ENCODE measurements around the gene ZNF391. TPM values are rescaled to one million over a fixed set of nuclear protein-coding genes. Genes with fewer than 3 reads are reported as not detected.
A peak's percentile ranks its signal among the peaks of the same experiment; 100 is the strongest.
"Not testable (repeated sequence)": the region's sequence is repeated elsewhere in the genome, so short reads cannot be mapped to it uniquely, and the experiment has no call there.

ZNF391 gene
- total and polyA plus RNA-seq, 4 donors: 5.2 to 9.3 (median 7.4) TPM

- DNase-seq (ENCODE audit: low read depth in 4 of 6, low spot score in 6 of 6): no peak
- no CpG with 5 or more reads among the region's 2 CpGs for WGBS (ENCODE audit: insufficient coverage)
- no peaks in the 10 kb centered on the region for H3K27me3 ChIP-seq (ENCODE audit: control insufficient read depth, insufficient read depth, low read length)
- no peaks in the 10 kb centered on the region for H3K9me3 ChIP-seq (ENCODE audit: control insufficient read depth, insufficient read depth, low read length)
- H3K4me3 ChIP-seq (ENCODE audit: low read depth, low read length): no peak overlapping the region
- no peak overlapping the region for H3K27ac ChIP-seq (ENCODE audit: low read depth, low read length)
- H3K4me1 ChIP-seq (ENCODE audit: control insufficient read depth, insufficient read depth, low read length): no peaks in the 10 kb centered on the region
- H3K36me3 ChIP-seq (ENCODE audit: control insufficient read depth, insufficient read depth, low read length): no peaks in the 10 kb centered on the region
Observed at GRCh38 chr6:27415898-27416297, 27.3 kb downstream of the ZNF391 start.

GRCh38 chr6:27419363-27419762 lies 30.8 kb downstream of the ZNF391 start:
- Histone ChIP-seq H3K27me3 (ENCODE audit: control insufficient read depth, insufficient read depth, low read length) (no peaks in the 10 kb centered on the region), H3K4me3 (ENCODE audit: low read depth, low read length) (no peak overlapping the region), H3K4me1 (ENCODE audit: control insufficient read depth, insufficient read depth, low read length) (no peaks in the 10 kb centered on the region), H3K36me3 (ENCODE audit: control insufficient read depth, insufficient read depth, low read length) (no peaks in the 10 kb centered on the region), H3K27ac (ENCODE audit: low read depth, low read length) (no peak overlapping the region), H3K9me3 (ENCODE audit: control insufficient read depth, insufficient read depth, low read length) (no peaks in the 10 kb centered on the region)
- DNase-seq (ENCODE audit: low read depth in 4 of 6, low spot score in 6 of 6): no peak

GRCh38 chr6:27422651-27423332 lies 34.2 kb downstream of the ZNF391 start:
- peak overlapping the region; percentile 12 for H3K4me3 ChIP-seq (ENCODE audit: low read depth, low read length)
- H3K27ac ChIP-seq (ENCODE audit: low read depth, low read length): no peak overlapping the region
- H3K4me1 ChIP-seq (ENCODE audit: control insufficient read depth, insufficient read depth, low read length): no peaks in the 10 kb centered on the region
- DNase-seq (ENCODE audit: low read depth in 4 of 6, low spot score in 6 of 6): peak in 4 of 6 donors; percentile 13 to 80 (median 41)
- H3K27me3 ChIP-seq (ENCODE audit: control insufficient read depth, insufficient read depth, low read length): no peaks in the 10 kb centered on the region
- no peaks in the 10 kb centered on the region for H3K36me3 ChIP-seq (ENCODE audit: control insufficient read depth, insufficient read depth, low read length)
- H3K9me3 ChIP-seq (ENCODE audit: control insufficient read depth, insufficient read depth, low read length): no peaks in the 10 kb centered on the region
- WGBS (ENCODE audit: insufficient coverage): 58% methylated on average over 25 of the region's 32 CpGs

- not testable (repeated sequence) for H3K27me3 ChIP-seq (ENCODE audit: control insufficient read depth, insufficient read depth, low read length); H3K9me3 ChIP-seq (ENCODE audit: control insufficient read depth, insufficient read depth, low read length); H3K36me3 ChIP-seq (ENCODE audit: control insufficient read depth, insufficient read depth, low read length); H3K4me1 ChIP-seq (ENCODE audit: control insufficient read depth, insufficient read depth, low read length); H3K27ac ChIP-seq (ENCODE audit: low read depth, low read length); H3K4me3 ChIP-seq (ENCODE audit: low read depth, low read length); DNase-seq (ENCODE audit: low read depth in 4 of 6, low spot score in 6 of 6)
- WGBS (ENCODE audit: insufficient coverage): 85% methylated on average over 32 of the region's 36 CpGs
Observed at GRCh38 chr6:27424851-27425250, 36.3 kb downstream of the ZNF391 start.

- no peaks in the 10 kb centered on the region for H3K4me1 ChIP-seq (ENCODE audit: control insufficient read depth, insufficient read depth, low read length)
- H3K9me3 ChIP-seq (ENCODE audit: control insufficient read depth, insufficient read depth, low read length): no peaks in the 10 kb centered on the region
- 83% methylated on average over 4 of the region's 4 CpGs for WGBS (ENCODE audit: insufficient coverage)
- DNase-seq (ENCODE audit: low read depth in 4 of 6, low spot score in 6 of 6): no peak
- no peak overlapping the region for H3K27ac ChIP-seq (ENCODE audit: low read depth, low read length)
- no peaks in the 10 kb centered on the region for H3K36me3 ChIP-seq (ENCODE audit: control insufficient read depth, insufficient read depth, low read length)
- no peaks in the 10 kb centered on the region for H3K27me3 ChIP-seq (ENCODE audit: control insufficient read depth, insufficient read depth, low read length)
- H3K4me3 ChIP-seq (ENCODE audit: low read depth, low read length): no peak overlapping the region
Observed at GRCh38 chr6:27426045-27426620, 37.6 kb downstream of the ZNF391 start.

GRCh38 chr6:27428502-27428901 lies 39.9 kb downstream of the ZNF391 start:
- Histone ChIP-seq H3K9me3 (ENCODE audit: control insufficient read depth, insufficient read depth, low read length) (no peaks in the 10 kb centered on the region), H3K4me1 (ENCODE audit: control insufficient read depth, insufficient read depth, low read length) (no peaks in the 10 kb centered on the region), H3K4me3 (ENCODE audit: low read depth, low read length) (no peak overlapping the region), H3K27me3 (ENCODE audit: control insufficient read depth, insufficient read depth, low read length) (no peaks in the 10 kb centered on the region), H3K27ac (ENCODE audit: low read depth, low read length) (no peak overlapping the region), H3K36me3 (ENCODE audit: control insufficient read depth, insufficient read depth, low read length) (no peaks in the 10 kb centered on the region)
- DNase-seq (ENCODE audit: low read depth in 4 of 6, low spot score in 6 of 6): no peak
- WGBS (ENCODE audit: insufficient coverage): no CpG with 5 or more reads among the region's 4 CpGs

- no peaks in the 10 kb centered on the region for H3K9me3 ChIP-seq (ENCODE audit: control insufficient read depth, insufficient read depth, low read length)
- no peak for DNase-seq (ENCODE audit: low read depth in 4 of 6, low spot score in 6 of 6)
- no peaks in the 10 kb centered on the region for H3K4me1 ChIP-seq (ENCODE audit: control insufficient read depth, insufficient read depth, low read length)
- no peak overlapping the region for H3K4me3 ChIP-seq (ENCODE audit: low read depth, low read length)
- no peaks in the 10 kb centered on the region for H3K27me3 ChIP-seq (ENCODE audit: control insufficient read depth, insufficient read depth, low read length)
- WGBS (ENCODE audit: insufficient coverage): 70% methylated on average over 1 of the region's 2 CpGs
- H3K27ac ChIP-seq (ENCODE audit: low read depth, low read length): no peak overlapping the region
- no peaks in the 10 kb centered on the region for H3K36me3 ChIP-seq (ENCODE audit: control insufficient read depth, insufficient read depth, low read length)
Observed at GRCh38 chr6:27428966-27429365, 40.4 kb downstream of the ZNF391 start.

- no CpG with 5 or more reads among the region's 1 CpG for WGBS (ENCODE audit: insufficient coverage)
- Histone ChIP-seq H3K27ac (ENCODE audit: low read depth, low read length) (no peak overlapping the region), H3K4me1 (ENCODE audit: control insufficient read depth, insufficient read depth, low read length) (no peaks in the 10 kb centered on the region)
Observed at GRCh38 chr6:27433714-27434113, 45.2 kb downstream of the ZNF391 start.

GRCh38 chr6:27439371-27439770 lies 50.8 kb downstream of the ZNF391 start:
- no peak overlapping the region for H3K27ac ChIP-seq (ENCODE audit: low read depth, low read length)
- no peaks in the 10 kb centered on the region for H3K4me1 ChIP-seq (ENCODE audit: control insufficient read depth, insufficient read depth, low read length)
- DNase-seq (ENCODE audit: low read depth in 4 of 6, low spot score in 6 of 6): no peak
- H3K36me3 ChIP-seq (ENCODE audit: control insufficient read depth, insufficient read depth, low read length): no peaks in the 10 kb centered on the region
- no peaks in the 10 kb centered on the region for H3K9me3 ChIP-seq (ENCODE audit: control insufficient read depth, insufficient read depth, low read length)
- no peak overlapping the region for H3K4me3 ChIP-seq (ENCODE audit: low read depth, low read length)
- H3K27me3 ChIP-seq (ENCODE audit: control insufficient read depth, insufficient read depth, low read length): no peaks in the 10 kb centered on the region
- WGBS (ENCODE audit: insufficient coverage): 89% methylated on average over 3 of the region's 4 CpGs

More at GRCh38 chr6:27433714-27434113, 45.2 kb downstream of the ZNF391 start:
- no peaks in the 10 kb centered on the region for H3K9me3 ChIP-seq (ENCODE audit: control insufficient read depth, insufficient read depth, low read length)
- H3K4me3 ChIP-seq (ENCODE audit: low read depth, low read length): no peak overlapping the region
- no peaks in the 10 kb centered on the region for H3K27me3 ChIP-seq (ENCODE audit: control insufficient read depth, insufficient read depth, low read length)
- no peaks in the 10 kb centered on the region for H3K36me3 ChIP-seq (ENCODE audit: control insufficient read depth, insufficient read depth, low read length)
- DNase-seq (ENCODE audit: low read depth in 4 of 6, low spot score in 6 of 6): no peak

- Histone ChIP-seq H3K27me3 (ENCODE audit: control insufficient read depth, insufficient read depth, low read length) (no peaks in the 10 kb centered on the region), H3K27ac (ENCODE audit: low read depth, low read length) (no peak overlapping the region), H3K4me3 (ENCODE audit: low read depth, low read length) (no peak overlapping the region), H3K4me1 (ENCODE audit: control insufficient read depth, insufficient read depth, low read length) (no peaks in the 10 kb centered on the region), H3K36me3 (ENCODE audit: control insufficient read depth, insufficient read depth, low read length) (no peaks in the 10 kb centered on the region), H3K9me3 (ENCODE audit: control insufficient read depth, insufficient read depth, low read length) (no peaks in the 10 kb centered on the region)
- no CpG with 5 or more reads among the region's 3 CpGs for WGBS (ENCODE audit: insufficient coverage)
- DNase-seq (ENCODE audit: low read depth in 4 of 6, low spot score in 6 of 6): no peak
Observed at GRCh38 chr6:27441001-27441400, 52.4 kb downstream of the ZNF391 start.

Data from spinal cord (tissue), 10 donors.